Smooth muscle cell (in vitro differentiated cells): Measurements from ENCODE around the gene FIP1L1. TPM values are rescaled to one million over a fixed set of nuclear protein-coding genes. Genes with fewer than 3 reads are reported as not detected.

Source experiments
- DNase-seq: peaks from one replicate; lab custom pipeline; 2025; ENCODE audit not compliant: unreplicated experiment; lab: John Stamatoyannopoulos, UW
- H2AFZ ChIP-seq: fragments of 200-600 bp; sonication (generic); 2 replicates; pipeline ENCODE4 v1.6.0; 2016; ENCODE audit warnings: antibody characterized with exemption, low read depth, mild to moderate bottlenecking
- H3F3A ChIP-seq: fragments of 200-600 bp; sonication (generic); 2 replicates; pipeline ENCODE4 v1.6.0; 2017; ENCODE audit warnings: antibody characterized with exemption, low read depth
- H3K27ac ChIP-seq: fragments of 200-600 bp; sonication (generic); 2 replicates; pipeline ENCODE4 v1.5.1; 2016; ENCODE audit warnings: low read depth, mild to moderate bottlenecking
- H3K27me3 ChIP-seq: fragments of 200-600 bp; sonication (generic); 2 replicates; pipeline ENCODE4 v1.6.1; 2016; ENCODE audit warnings: low read depth, mild to moderate bottlenecking
- H3K36me3 ChIP-seq: fragments of 200-600 bp; sonication (generic); 2 replicates; pipeline ENCODE4 v1.5.1; 2016; ENCODE audit warnings: low read depth
- H3K4me1 ChIP-seq: fragments of 200-600 bp; sonication (generic); 2 replicates; pipeline ENCODE4 v1.5.1; 2016; ENCODE audit warnings: low read depth
- H3K4me2 ChIP-seq: fragments of 200-600 bp; sonication (generic); 2 replicates; pipeline ENCODE4 v1.6.0; 2016; ENCODE audit warnings: mild to moderate bottlenecking
- H3K4me3 ChIP-seq: fragments of 200-600 bp; sonication (generic); 2 replicates; pipeline ENCODE4 v1.5.1; 2016; ENCODE audit warnings: mild to moderate bottlenecking
- H3K79me2 ChIP-seq: fragments of 200-600 bp; sonication (generic); 2 replicates; pipeline ENCODE4 v1.6.0; 2016; ENCODE audit warnings: low read depth, mild to moderate bottlenecking
- H3K9ac ChIP-seq: fragments of 200-600 bp; sonication (generic); 2 replicates; pipeline ENCODE4 v1.6.0; 2016; ENCODE audit warnings: low read depth
- H3K9me3 ChIP-seq: fragments of 200-600 bp; sonication (generic); replicated peaks from 2 replicates; pipeline ENCODE4 v1.5.1; 2016; ENCODE audit warnings: low read depth
- H4K20me1 ChIP-seq: fragments of 200-600 bp; sonication (generic); 2 replicates; pipeline ENCODE4 v1.6.0; 2016; ENCODE audit warnings: low read depth
- WGBS: methylation state at CpG from one replicate; pipeline ENCODE4 v1.1.7; 2016; ENCODE audit warnings: low lambda C conversion rate; 5-methylcytosine and 5-hydroxymethylcytosine counted together
- polyA plus RNA-seq: library from polyadenylated mRNA; unstranded; fragments of >200 nt; fragmentation: Nextera tagmentation; extraction: Ambion mirVana; gene quantifications from 2 replicates; pipeline ENCODE4 v1.2.1, GENCODE V29; 2016
- total RNA-seq: library from RNA; depleted of rRNA; stranded (reverse); fragments of >200 nt; gene quantifications from 2 replicates; pipeline ENCODE4 v1.2.3, GENCODE V29; 2014
- TF ChIP-seq, protein P1 (sequence below): fragments of 200-600 bp; sonication (generic); IDR thresholded peaks from 2 replicates; pipeline ENCODE4 v1.5.1; 2017; ENCODE audit warnings: borderline replicate concordance, mild to moderate bottlenecking, antibody characterized with exemption; ENCODE audit not compliant: insufficient read depth, poor library complexity, severe bottlenecking

Gene FIP1L1
- total and polyA plus RNA-seq, 2 experiments from 2014 or later, result 55.1 to 65.7 TPM

DNA sequence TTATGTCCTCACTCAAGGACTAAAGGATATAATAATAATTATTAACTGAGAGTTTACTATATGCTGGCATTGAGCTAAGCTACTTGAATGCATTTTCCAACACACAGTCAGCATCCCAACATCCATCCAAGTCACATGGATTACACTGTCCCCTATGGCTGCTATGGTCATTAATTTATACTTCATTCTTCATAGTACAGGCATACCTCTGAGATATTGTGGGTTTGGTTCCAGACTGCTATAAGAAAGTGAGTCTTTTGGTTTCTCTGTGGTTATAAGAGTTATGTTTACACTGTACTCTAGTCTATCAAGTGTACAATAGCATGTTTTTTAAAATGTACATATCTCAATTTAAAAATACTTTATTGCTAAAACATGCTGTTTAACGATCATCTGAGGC is 124.7 kb downstream of the FIP1L1 start:
- Histone ChIP-seq H3K9me3 (no peaks in the 10 kb centered on the region), H2AFZ (no peak overlapping the region), H3K4me1 (peaks cover 8% of the 10 kb centered on the region), H3K36me3 (no peaks in the 10 kb centered on the region), H3F3A (no peaks in the 10 kb centered on the region), H4K20me1 (no peaks in the 10 kb centered on the region), H3K27me3 (no peaks in the 10 kb centered on the region), H3K4me3 (no peak overlapping the region), H3K9ac (no peak overlapping the region), H3K4me2 (no peak overlapping the region), H3K79me2 (no peaks in the 10 kb centered on the region), H3K27ac (no peak overlapping the region)
- 79% methylated on average over 1 of the region's 1 CpG for WGBS
- TF ChIP-seq, protein P1, sequence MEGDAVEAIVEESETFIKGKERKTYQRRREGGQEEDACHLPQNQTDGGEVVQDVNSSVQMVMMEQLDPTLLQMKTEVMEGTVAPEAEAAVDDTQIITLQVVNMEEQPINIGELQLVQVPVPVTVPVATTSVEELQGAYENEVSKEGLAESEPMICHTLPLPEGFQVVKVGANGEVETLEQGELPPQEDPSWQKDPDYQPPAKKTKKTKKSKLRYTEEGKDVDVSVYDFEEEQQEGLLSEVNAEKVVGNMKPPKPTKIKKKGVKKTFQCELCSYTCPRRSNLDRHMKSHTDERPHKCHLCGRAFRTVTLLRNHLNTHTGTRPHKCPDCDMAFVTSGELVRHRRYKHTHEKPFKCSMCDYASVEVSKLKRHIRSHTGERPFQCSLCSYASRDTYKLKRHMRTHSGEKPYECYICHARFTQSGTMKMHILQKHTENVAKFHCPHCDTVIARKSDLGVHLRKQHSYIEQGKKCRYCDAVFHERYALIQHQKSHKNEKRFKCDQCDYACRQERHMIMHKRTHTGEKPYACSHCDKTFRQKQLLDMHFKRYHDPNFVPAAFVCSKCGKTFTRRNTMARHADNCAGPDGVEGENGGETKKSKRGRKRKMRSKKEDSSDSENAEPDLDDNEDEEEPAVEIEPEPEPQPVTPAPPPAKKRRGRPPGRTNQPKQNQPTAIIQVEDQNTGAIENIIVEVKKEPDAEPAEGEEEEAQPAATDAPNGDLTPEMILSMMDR, result no peak
- DNase-seq, result no peak

DNA sequence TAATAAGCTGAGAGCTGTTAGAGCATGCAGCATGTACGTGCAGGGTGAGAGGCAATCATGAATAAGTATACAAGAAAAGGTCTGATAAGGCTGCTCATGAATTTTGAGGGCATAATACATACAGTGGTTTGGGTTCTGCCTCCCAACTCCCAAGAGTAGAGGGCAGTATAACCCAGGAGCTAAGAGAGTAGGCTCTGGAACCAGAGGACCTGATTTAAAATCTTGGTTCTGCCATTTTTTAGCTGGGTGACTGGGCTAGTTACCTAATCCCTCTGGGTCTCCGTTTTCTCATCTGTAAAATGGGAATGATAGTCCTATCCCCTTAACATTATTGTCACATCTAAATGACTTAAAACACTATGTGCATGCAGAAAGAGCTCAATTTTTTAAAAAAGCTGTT is 128.5 kb downstream of the FIP1L1 start:
- Histone ChIP-seq H3K36me3 (no peaks in the 10 kb centered on the region), H4K20me1 (no peaks in the 10 kb centered on the region), H3K9me3 (no peaks in the 10 kb centered on the region), H3K4me1 (no peaks in the 10 kb centered on the region), H2AFZ (no peak overlapping the region), H3K9ac (no peak overlapping the region), H3K27me3 (no peaks in the 10 kb centered on the region), H3K4me2 (no peak overlapping the region), H3K79me2 (no peaks in the 10 kb centered on the region), H3K4me3 (no peak overlapping the region), H3F3A (no peaks in the 10 kb centered on the region), H3K27ac (no peak overlapping the region)
- WGBS, result 84% methylated on average over 2 of the region's 2 CpGs
- DNase-seq, result no peak
- TF ChIP-seq, protein P1, result no peak

DNA sequence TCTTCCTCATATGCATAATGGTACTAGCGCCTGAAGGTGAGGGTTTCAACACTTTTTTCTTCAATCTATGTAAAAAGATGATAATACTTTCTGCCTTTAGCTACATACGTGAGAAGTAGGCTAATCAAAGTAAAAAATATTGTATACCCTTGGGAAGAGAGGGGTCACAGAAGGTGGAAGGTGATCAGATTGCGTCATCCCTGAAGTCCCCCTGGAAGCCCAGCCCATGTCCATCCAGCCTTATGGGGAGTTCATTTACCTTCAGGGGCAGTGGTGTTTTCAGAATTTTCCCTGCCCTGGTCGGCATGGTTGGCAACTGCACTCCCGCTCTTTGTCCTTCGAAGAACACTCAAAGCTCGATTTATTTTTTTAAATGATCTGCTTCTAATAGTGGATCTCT is 129.6 kb downstream of the FIP1L1 start:
- 100% methylated on average over 7 of the region's 7 CpGs for WGBS
- Histone ChIP-seq H3K4me1 (no peaks in the 10 kb centered on the region), H3K27ac (no peak overlapping the region), H3K36me3 (no peaks in the 10 kb centered on the region), H3K27me3 (no peaks in the 10 kb centered on the region), H2AFZ (no peak overlapping the region), H3K9ac (no peak overlapping the region), H3K4me3 (no peak overlapping the region), H3K4me2 (no peak overlapping the region), H3K79me2 (no peaks in the 10 kb centered on the region), H4K20me1 (no peaks in the 10 kb centered on the region), H3F3A (no peaks in the 10 kb centered on the region), H3K9me3 (no peaks in the 10 kb centered on the region)
- TF ChIP-seq, protein P1, result no peak
- DNase-seq, result no peak

DNA sequence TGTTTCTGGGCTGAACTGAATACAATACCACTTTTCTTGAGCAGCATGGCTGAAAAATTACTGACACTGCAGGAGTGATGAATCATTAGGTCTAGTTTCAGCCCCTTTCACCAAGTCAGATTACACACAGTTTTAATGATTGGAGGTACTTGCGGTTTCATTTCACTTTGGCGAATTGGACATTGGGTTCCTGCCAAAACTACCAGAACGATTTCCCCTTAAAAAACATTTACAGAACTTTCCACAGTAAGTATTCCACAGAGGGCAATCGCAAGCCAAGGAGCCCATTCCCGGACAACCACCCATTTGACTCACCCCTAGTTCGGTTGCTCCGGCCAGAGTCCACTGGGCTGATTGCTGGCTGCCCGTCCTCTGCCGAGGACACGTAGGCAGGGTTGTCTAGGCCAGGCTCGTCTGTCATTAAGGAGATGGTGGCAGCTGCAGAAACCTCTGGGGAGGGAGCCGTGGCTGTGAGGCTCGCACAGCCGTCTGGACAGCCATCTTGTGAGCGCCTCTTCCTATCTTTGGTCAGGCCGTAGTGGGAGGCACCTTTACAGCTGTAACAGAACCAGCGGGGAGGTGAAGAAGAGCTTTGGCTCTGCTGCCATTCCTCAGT is 130.3 kb downstream of the FIP1L1 start:
- no peak overlapping the region for H3K4me3 ChIP-seq
- H3K4me2 ChIP-seq, result no peak overlapping the region
- 94% methylated on average over 17 of the region's 17 CpGs for WGBS
- H3K79me2 ChIP-seq, result no peaks in the 10 kb centered on the region
- no peaks in the 10 kb centered on the region for H3K9me3 ChIP-seq
- H2AFZ ChIP-seq, result no peak overlapping the region
- DNase-seq, result no peak
- peak overlapping the region; percentile 52 for H3K27ac ChIP-seq
- no peaks in the 10 kb centered on the region for H3F3A ChIP-seq
- H3K27me3 ChIP-seq, result no peaks in the 10 kb centered on the region
- H3K4me1 ChIP-seq, result no peaks in the 10 kb centered on the region
- H3K36me3 ChIP-seq, result no peaks in the 10 kb centered on the region
- H4K20me1 ChIP-seq, result no peaks in the 10 kb centered on the region
- no peak overlapping the region for H3K9ac ChIP-seq
- TF ChIP-seq, protein P1, result no peak
